Astrocyte (in vitro differentiated cells and primary cell): ENCODE measurements around the gene CLMP. TPM values are rescaled to one million over a fixed set of nuclear protein-coding genes. Genes with fewer than 3 reads are reported as not detected.
"Not testable (repeated sequence)": the region's sequence is repeated elsewhere in the genome, so short reads cannot be mapped to it uniquely, and the experiment has no call there.

Experiments
- DNase-seq: peaks from one replicate; pipeline ENCODE4 v3.0.0-alpha.2; 2010; ENCODE audit warnings: low read depth
- FAIRE-seq: peaks from 2 replicates; lab custom pipeline; 2011; peaks lifted over from hg19 to GRCh38; lab: Jason Lieb, UNC
- H2AFZ ChIP-seq: 2 replicates; pipeline ENCODE4 v1.6.0; 2012; ENCODE audit warnings: low read depth, low read length, inconsistent platforms
- H3K27ac ChIP-seq: 2 replicates; pipeline ENCODE4 v1.5.1; 2011; ENCODE audit warnings: low read depth, low read length, inconsistent platforms
- H3K27me3 ChIP-seq: 2 replicates; pipeline ENCODE4 v1.6.0; 2011; ENCODE audit warnings: low read length, inconsistent platforms; ENCODE audit not compliant: insufficient read depth
- H3K36me3 ChIP-seq: 2 replicates; pipeline ENCODE4 v1.5.1; 2011; ENCODE audit warnings: low read length, inconsistent platforms; ENCODE audit not compliant: insufficient read depth
- H3K4me1 ChIP-seq: 2 replicates; pipeline ENCODE4 v1.5.1; 2011; ENCODE audit warnings: low read length, inconsistent platforms; ENCODE audit not compliant: insufficient read depth
- H3K4me2 ChIP-seq: 2 replicates; pipeline ENCODE4 v1.6.0; 2012; ENCODE audit warnings: low read length, inconsistent platforms
- H3K4me3 ChIP-seq: 2 replicates; pipeline ENCODE4 v1.5.1; 2011; ENCODE audit warnings: low read depth, mild to moderate bottlenecking, low read length, inconsistent platforms; ENCODE audit not compliant: insufficient read depth
- H3K79me2 ChIP-seq: 2 replicates; pipeline ENCODE4 v1.6.0; 2012; ENCODE audit warnings: mild to moderate bottlenecking, low read length, inconsistent platforms; ENCODE audit not compliant: insufficient read depth
- H3K9ac ChIP-seq: 2 replicates; pipeline ENCODE4 v1.6.0; 2012; ENCODE audit warnings: mild to moderate bottlenecking, low read length, inconsistent platforms
- H3K9me3 ChIP-seq: 2 replicates; pipeline ENCODE4 v1.5.1; 2012; ENCODE audit warnings: low read depth, mild to moderate bottlenecking, low read length, inconsistent platforms; ENCODE audit not compliant: insufficient read depth
- H4K20me1 ChIP-seq: 2 replicates; pipeline ENCODE4 v1.6.0; 2012; ENCODE audit warnings: low read length, inconsistent platforms; ENCODE audit not compliant: insufficient read depth
- H3K27ac Mint-ChIP-seq: one replicate; pipeline ENCODE4 v1.8.0; 2021; ENCODE audit warnings: mild to moderate bottlenecking, mixed read lengths; ENCODE audit not compliant: unreplicated experiment
- H3K27me3 Mint-ChIP-seq: one replicate; pipeline ENCODE4 v1.8.0; 2021; ENCODE audit warnings: low read depth, mixed read lengths; ENCODE audit not compliant: unreplicated experiment
- H3K36me3 Mint-ChIP-seq: one replicate; pipeline ENCODE4 v1.8.0; 2021; ENCODE audit warnings: low read depth, mixed read lengths; ENCODE audit not compliant: unreplicated experiment
- H3K4me1 Mint-ChIP-seq: one replicate; pipeline ENCODE4 v1.8.0; 2021; ENCODE audit warnings: low read depth, mixed read lengths; ENCODE audit not compliant: unreplicated experiment
- H3K4me3 Mint-ChIP-seq: one replicate; pipeline ENCODE4 v1.8.0; 2021; ENCODE audit warnings: mild to moderate bottlenecking, moderate library complexity, mixed read lengths; ENCODE audit not compliant: unreplicated experiment
- H3K9me3 Mint-ChIP-seq: one replicate; pipeline ENCODE4 v1.8.0; 2021; ENCODE audit warnings: mild to moderate bottlenecking, mixed read lengths; ENCODE audit not compliant: unreplicated experiment
- CTCF ChIP-seq: IDR thresholded peaks from 2 replicates; pipeline ENCODE4 v1.5.1; 2011; ENCODE audit warnings: low read depth, mild to moderate bottlenecking, inconsistent platforms, low read length, moderate library complexity; ENCODE audit not compliant: insufficient read depth
- EZH2 ChIP-seq: IDR thresholded peaks from 2 replicates; pipeline ENCODE4 v1.6.1; 2012; ENCODE audit warnings: mild to moderate bottlenecking, low read length, inconsistent platforms; ENCODE audit not compliant: insufficient read depth
- total RNA-seq: library from RNA; stranded (reverse); gene quantifications from 2 replicates; pipeline ENCODE4 v1.2.1, GENCODE V29; 2021

Gene CLMP
- total RNA-seq, 1 donor from 2014 or later, result 16.0 TPM

GRCh38 chr11:123152951-123153350 is 42.1 kb downstream of the CLMP start:
- no peak for TF ChIP-seq CTCF
- no peak for TF ChIP-seq EZH2
- DNase-seq (no peak), FAIRE-seq (no peak)
- Mint-ChIP-seq H3K36me3 (peaks cover 4% of the 10 kb centered on the region), H3K4me1 (peaks cover 2% of the 10 kb centered on the region), H3K27me3 (no peaks in the 10 kb centered on the region), H3K9me3 (no peaks in the 10 kb centered on the region), H3K27ac (no peak overlapping the region), H3K4me3 (no peak overlapping the region)
- Histone ChIP-seq H3K9ac (no peak overlapping the region), H3K4me1 (no peaks in the 10 kb centered on the region), H4K20me1 (peaks cover 9% of the 10 kb centered on the region), H3K4me2 (no peak overlapping the region), H3K79me2 (peaks cover 15% of the 10 kb centered on the region), H3K4me3 (no peak overlapping the region), H3K36me3 (no peaks in the 10 kb centered on the region), H3K27me3 (no peaks in the 10 kb centered on the region), H3K27ac (no peak overlapping the region), H2AFZ (no peak overlapping the region), H3K9me3 (no peaks in the 10 kb centered on the region)

GRCh38 chr11:123152346-123152745 is 42.7 kb downstream of the CLMP start:
- not testable (repeated sequence) for H3K4me2 ChIP-seq, H3K27ac ChIP-seq, H3K36me3 Mint-ChIP-seq, H3K9me3 Mint-ChIP-seq, H3K27me3 Mint-ChIP-seq, H3K27me3 ChIP-seq, H3K4me3 ChIP-seq, H3K4me3 Mint-ChIP-seq, FAIRE-seq, H3K9ac ChIP-seq, H4K20me1 ChIP-seq, H3K4me1 Mint-ChIP-seq, H3K9me3 ChIP-seq, H3K4me1 ChIP-seq, DNase-seq, H3K27ac Mint-ChIP-seq, H2AFZ ChIP-seq, H3K36me3 ChIP-seq
- H3K79me2 ChIP-seq, result peaks cover 11% of the 10 kb centered on the region

- H3K9ac ChIP-seq, result no peak overlapping the region
- H2AFZ ChIP-seq, result no peak overlapping the region
- H3K27me3 ChIP-seq, result no peaks in the 10 kb centered on the region
- H3K79me2 ChIP-seq, result peaks cover 11% of the 10 kb centered on the region
- Mint-ChIP-seq H3K27me3 (no peaks in the 10 kb centered on the region), H3K27ac (no peak overlapping the region), H3K4me1 (no peaks in the 10 kb centered on the region), H3K9me3 (no peaks in the 10 kb centered on the region), H3K4me3 (no peak overlapping the region), H3K36me3 (peaks cover 5% of the 10 kb centered on the region)
- peaks cover 5% of the 10 kb centered on the region for H3K36me3 ChIP-seq
- DNase-seq (no peak), FAIRE-seq (no peak)
- H3K4me3 ChIP-seq, result no peak overlapping the region
- TF ChIP-seq CTCF, result no peak
- no peak for TF ChIP-seq EZH2
- no peaks in the 10 kb centered on the region for H3K9me3 ChIP-seq
- peaks cover 9% of the 10 kb centered on the region for H4K20me1 ChIP-seq
- no peak overlapping the region for H3K4me2 ChIP-seq
- no peak overlapping the region for H3K27ac ChIP-seq
- no peaks in the 10 kb centered on the region for H3K4me1 ChIP-seq
Measured at GRCh38 chr11:123151796-123152195, 43.3 kb downstream of the CLMP start.
